ENCODE results near the gene ACVRL1.

GRCh38 chr12:51963477-51963876 lies 56.2 kb downstream of the ACVRL1 start:
- TF ChIP-seq, protein P1, sequence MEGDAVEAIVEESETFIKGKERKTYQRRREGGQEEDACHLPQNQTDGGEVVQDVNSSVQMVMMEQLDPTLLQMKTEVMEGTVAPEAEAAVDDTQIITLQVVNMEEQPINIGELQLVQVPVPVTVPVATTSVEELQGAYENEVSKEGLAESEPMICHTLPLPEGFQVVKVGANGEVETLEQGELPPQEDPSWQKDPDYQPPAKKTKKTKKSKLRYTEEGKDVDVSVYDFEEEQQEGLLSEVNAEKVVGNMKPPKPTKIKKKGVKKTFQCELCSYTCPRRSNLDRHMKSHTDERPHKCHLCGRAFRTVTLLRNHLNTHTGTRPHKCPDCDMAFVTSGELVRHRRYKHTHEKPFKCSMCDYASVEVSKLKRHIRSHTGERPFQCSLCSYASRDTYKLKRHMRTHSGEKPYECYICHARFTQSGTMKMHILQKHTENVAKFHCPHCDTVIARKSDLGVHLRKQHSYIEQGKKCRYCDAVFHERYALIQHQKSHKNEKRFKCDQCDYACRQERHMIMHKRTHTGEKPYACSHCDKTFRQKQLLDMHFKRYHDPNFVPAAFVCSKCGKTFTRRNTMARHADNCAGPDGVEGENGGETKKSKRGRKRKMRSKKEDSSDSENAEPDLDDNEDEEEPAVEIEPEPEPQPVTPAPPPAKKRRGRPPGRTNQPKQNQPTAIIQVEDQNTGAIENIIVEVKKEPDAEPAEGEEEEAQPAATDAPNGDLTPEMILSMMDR (IDR thresholded peaks at IDR 0.05): no peak
- TF ChIP-seq POLR2AphosphoS5 (IDR thresholded peaks at IDR 0.05): no peak
